ENCODE measurements around the gene ZNF362.

GRCh38 chr1:33250217-33250616, 6.1 kb upstream of the ZNF362 start:
- TF ChIP-seq CTCF (conservative IDR thresholded peaks at IDR 0.05; ENCODE audit: low read depth, low read length) (no peak), EZH2 (IDR thresholded peaks at IDR 0.05; ENCODE audit: low read length, unreplicated experiment) (no peak), EZH2phosphoT487 (IDR thresholded peaks at IDR 0.05; ENCODE audit: borderline replicate concordance, low read length) (no peak)
